Neural progenitor cell (in vitro differentiated cells): Measurements from ENCODE around the gene SPTB.

Experiments
- CTCF ChIP-seq: fragments of 200-600 bp; sonication (generic); IDR thresholded peaks from 2 replicates; pipeline ENCODE4 v1.5.1; 2017; ENCODE audit warnings: antibody characterized with exemption, mild to moderate bottlenecking
- EZH2 ChIP-seq: fragments of 200-600 bp; sonication (generic); IDR thresholded peaks from 2 replicates; pipeline ENCODE4 v1.6.1; 2017; ENCODE audit warnings: antibody characterized with exemption, mild to moderate bottlenecking, moderate library complexity
- EZH2phosphoT487 ChIP-seq: fragments of 200-600 bp; sonication (generic); IDR thresholded peaks from 2 replicates; pipeline ENCODE4 v1.6.1; 2017; ENCODE audit warnings: antibody characterized with exemption

GRCh38 chr14:64800000-64800399 is 79.7 kb downstream of the SPTB start:
- TF ChIP-seq CTCF (peak; percentile 58), EZH2 (no peak), EZH2phosphoT487 (no peak)
